ENCODE results near the gene PAQR7. TPM values are rescaled to one million over a fixed set of nuclear protein-coding genes. Genes with fewer than 3 reads are reported as not detected.

PAQR7 gene
- total RNA-seq, 1 experiment from 2014 or later, result 7.9 TPM

DNA sequence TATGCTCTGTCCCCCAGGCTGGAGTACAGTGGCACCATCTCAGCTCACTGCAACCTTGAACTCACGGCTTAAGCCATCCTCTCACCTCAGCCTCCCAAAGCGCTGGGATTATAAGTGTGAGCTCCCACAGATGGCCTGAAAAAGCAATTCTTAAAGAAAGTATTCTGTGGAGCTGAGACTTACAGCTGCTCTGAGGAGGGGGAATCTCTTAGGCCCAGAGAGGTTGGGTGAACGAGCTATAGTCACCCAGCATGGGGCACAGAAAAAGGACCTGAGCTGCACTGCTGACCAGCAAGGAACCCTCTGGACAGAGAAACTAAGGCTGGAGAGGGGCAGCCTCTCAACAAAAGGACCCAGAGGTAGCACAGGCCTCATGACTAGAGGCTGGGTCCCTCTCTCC lies 1.3 kb downstream of the PAQR7 start:
- no peak for DNase-seq (ENCODE audit: low read depth)

DNA sequence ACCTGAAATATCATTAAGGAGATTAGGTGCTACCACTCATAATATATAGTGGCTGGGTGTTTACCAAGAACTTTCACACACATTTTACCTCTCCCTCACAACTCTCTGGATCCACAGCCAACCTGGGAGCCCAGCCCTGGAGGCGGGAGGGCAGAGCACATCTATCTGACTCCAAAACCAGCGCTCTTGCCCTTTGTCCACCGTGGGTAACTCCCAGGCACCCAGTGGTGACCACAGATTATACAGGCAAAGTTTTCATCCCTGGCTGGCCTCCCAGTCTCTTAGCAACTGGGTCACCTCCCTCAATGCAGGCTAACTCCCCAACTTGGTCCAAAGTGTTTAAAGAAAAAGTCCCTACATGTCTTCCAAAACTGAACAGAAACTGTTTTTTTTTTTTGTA lies 2.4 kb downstream of the PAQR7 start:
- DNase-seq (ENCODE audit: low read depth), result no peak

DNA sequence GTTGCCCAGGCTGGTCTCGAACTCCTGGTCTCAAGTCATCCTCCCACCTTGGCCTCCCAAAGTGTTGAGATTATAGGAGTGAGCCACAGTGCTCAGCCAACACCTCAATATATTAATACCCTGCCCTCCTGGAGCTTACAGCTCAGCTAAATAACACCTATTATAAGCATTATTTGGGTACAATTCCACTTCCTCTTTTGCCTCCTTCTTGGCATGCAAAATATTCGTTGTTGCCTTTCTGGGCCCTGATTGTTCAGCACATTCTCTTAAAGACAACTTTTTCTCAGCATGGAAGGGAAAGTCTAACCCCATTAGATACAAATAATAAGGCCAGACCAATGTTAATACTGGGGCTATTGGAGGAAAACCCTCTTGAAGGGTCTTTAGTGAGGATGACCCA lies 2.8 kb downstream of the PAQR7 start:
- no peak for DNase-seq (ENCODE audit: low read depth)

DNA sequence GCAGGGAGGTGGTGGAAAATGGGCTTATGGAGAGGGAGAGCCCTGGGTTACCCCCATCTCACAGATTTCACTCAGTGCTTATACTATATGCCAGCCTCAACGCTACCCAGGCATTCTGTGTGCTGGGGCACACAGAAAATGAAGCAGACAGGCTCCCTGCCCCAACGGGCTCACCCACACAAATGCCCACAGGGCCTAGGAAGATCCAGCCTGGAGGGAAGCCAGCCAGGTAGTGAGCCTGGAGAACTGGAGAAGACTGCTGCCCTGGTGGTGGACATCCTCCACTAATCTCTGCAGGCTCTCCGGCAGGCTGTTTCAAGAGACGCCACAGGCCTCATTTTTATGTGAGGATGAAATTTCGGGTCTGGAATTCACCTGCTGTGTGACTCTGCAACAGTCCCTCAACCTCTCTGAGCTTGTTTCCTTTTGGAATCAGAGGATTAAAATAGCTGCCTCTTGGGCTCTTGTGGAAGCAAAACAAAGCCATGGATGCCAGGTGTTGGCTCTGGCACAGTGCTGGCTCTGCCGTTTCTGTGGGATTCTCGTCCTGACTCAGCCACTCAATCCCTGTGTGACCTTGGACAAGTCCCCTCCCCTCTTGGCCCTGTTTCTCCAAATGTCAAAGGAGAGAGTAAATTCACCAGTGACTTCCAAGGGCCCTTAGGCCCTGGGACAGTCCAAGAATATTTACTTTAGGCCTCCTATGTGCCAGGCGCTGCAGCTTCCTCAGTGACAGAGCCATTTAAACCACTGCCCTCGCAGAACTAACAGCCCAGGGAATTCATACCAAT lies 3.6 kb downstream of the PAQR7 start:
- DNase-seq (ENCODE audit: low read depth), result no peak

DNA sequence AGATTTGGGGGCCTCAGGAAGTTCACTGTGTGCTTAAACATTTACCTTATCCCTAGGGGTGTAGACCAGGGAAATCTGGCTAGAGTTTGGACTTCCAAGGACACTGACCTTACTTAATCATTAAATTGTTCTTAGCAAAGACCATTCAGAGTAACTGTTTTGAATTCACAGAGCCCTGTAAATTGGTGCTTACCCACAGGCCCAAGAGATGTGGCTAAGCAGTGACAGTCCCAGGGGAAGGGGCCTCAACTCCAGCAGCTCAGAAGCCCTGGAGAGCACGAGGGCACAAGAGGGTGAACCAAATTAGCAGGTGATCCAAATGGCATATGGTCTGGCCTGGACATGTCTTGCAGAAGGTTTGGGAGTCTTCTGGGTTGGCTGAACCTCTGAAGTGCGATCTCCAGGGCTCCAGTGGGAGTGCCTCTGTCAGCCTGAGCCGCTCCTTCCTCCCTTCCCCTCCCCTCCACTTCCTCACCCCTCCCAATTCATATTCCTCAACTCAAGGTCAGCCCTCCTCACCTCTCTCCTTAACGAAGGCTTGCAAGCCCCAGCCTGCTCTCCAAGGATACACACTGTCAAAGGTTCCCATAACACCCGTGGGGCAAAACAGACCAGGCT lies 4.3 kb downstream of the PAQR7 start:
- DNase-seq (ENCODE audit: low read depth), result no peak

DNA sequence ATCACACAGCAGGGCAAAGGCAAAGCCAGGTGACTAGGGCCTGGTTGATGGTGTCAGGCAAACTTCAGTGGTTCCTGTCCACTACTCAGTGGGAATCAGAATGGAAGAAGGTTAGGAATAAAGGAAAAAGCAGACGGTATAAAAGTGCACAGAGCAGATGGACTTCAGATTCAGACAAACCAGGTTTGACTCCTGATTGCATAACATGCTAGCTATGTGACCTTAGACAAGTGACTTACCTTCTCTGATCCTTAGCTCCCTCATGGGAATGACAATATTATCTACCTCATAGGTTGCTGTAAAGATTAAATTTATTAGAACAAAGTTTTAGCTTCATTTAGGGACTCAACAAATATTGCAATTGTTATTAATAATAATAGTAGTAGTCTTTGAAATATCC lies 4.9 kb downstream of the PAQR7 start:
- DNase-seq (ENCODE audit: low read depth), result no peak

DNA sequence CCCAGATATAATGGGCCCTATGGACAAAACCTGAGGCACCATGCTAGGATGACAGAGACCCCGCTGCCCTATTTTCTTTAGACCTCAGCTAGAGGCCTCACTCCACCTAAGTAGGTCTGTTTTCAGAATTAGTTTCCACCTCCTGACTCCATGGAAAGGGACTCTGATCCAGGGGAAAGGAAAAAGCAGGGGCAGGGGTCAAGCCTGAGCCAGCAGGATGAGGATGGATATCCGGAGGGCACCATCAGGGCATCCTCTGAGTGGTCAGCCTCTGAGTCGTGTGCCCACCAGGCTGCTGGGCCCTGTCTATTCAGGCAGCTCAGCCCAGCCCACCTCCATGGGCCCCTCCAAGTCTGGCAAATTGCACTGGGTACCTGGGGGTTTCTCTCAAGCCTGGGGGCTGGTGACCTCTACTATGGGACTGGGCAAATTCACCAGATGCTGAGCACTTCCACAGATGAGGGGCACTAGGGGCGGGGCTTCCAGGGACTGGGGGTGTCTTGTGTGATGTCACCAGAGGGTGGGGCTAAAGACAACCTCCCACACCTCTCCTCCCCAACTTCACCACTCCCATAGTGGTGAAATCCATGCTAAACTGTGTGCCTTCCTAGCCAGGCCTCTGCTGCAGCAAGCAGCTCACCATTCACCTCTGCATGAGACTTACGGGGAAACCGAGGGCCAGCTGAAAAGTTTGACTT lies 5.5 kb downstream of the PAQR7 start:
- DNase-seq (ENCODE audit: low read depth), result no peak

DNA sequence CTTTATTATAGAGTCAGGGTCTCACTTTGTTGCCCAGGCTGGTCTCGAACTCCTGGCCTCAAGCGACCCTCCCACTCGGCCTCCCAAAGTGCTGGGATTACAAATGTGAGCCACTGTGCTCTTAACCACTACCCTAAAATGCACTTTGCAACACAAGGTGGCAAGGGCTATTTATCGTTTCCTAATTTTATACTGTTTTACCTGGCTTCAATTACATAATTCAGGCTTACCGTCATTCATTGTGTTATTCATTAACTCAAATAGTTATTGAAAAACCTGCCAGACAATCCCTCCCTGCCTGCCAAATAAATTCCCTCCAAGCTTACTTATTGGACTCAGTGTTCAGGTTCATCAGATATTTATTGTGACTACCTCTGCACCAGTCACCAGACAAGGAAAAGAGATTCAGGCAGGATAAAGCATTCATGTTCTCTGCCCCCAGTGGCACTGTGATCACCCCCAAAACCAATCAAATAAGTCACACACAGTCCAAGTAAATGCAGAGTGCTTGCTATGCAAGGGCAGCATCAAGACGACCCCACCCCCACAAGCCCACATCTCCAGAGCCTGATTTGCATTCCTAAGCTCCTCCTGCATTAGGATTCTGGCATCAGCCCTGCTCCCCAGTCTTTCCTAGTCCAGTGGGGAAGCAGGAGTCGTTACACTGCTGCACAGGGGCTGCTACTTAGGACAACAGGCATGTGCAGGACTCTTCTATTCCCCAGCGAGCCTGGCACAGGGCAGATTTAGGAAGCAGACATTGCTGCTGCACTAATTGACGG lies 8.1 kb downstream of the PAQR7 start:
- DNase-seq (ENCODE audit: low read depth), result no peak

DNA sequence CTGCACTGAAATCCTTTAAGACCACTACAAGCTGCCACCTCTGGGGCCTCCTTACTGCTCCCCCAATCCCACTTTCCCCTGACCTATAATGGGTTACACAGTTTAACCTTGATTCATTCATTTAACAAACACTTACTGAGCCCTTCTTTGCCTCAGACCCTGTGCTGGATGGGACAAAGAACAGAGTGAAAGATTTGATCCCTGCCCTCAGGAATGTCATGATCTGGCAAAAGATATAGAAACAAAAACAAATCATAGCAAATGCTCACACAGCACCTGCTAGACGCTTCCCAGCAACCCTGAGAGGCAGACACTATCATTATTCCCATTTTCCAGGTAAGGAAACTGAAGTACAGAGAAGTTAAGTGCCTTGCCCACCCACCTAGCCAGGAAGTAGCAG lies 9.2 kb downstream of the PAQR7 start:
- DNase-seq (ENCODE audit: low read depth), result no peak

DNA sequence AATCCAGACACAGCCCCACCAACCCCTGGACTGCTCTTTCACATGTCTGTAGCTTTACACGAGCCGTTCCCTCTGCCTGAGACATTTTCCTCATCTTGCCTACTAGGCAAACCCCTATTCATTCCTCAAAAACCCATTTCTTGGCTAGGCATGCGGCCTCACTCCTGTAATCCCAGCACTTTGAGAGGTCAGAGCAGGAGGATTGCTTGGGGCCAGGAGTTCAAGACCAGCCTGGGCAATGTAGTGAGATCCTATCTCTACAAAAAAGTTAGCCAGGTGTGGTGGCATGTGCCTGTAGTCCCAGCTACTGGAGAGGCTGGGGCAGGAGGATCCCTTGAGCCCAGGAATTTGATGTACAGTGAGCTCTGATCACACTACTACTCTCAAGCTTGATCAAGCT lies 11.1 kb downstream of the PAQR7 start:
- DNase-seq (ENCODE audit: low read depth), result no peak

DNA sequence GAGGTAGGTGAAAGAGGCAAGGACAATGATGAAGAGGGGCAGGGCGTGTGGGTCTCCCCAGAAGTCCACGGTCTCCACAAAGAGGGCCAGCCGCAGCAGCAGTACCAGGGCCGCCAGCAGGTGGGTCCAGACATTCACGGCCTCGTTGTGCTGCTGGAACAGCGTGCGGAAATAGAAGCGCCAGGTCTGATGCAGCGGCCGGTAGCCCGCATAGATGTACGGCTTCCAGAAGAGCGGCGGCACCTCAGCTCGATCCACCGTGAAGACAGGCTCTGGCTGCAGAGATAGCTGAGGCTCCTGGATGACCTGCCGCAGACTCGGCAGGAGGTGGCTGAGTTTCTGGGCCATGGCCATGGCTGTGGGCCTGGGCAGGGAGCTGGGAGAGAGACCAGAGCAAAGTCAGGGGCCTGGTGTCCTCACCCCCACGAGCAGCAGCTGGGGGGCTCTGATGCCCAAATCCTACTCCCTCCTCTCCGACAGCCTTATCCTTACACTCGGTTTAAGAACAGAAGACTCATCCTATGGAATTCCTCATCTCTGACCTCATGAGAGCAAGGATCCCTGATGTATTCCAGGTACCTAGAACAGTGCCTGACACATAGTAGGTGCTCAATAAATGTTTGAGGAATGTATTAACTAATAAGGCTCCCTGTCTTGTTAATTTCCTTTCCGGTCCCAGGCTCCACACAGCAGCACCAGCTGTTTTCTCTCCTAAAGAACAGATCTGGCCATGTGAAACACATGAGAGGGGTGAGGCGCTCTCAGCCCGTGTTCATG lies 11.8 kb downstream of the PAQR7 start:
- DNase-seq (ENCODE audit: low read depth), result no peak

DNA sequence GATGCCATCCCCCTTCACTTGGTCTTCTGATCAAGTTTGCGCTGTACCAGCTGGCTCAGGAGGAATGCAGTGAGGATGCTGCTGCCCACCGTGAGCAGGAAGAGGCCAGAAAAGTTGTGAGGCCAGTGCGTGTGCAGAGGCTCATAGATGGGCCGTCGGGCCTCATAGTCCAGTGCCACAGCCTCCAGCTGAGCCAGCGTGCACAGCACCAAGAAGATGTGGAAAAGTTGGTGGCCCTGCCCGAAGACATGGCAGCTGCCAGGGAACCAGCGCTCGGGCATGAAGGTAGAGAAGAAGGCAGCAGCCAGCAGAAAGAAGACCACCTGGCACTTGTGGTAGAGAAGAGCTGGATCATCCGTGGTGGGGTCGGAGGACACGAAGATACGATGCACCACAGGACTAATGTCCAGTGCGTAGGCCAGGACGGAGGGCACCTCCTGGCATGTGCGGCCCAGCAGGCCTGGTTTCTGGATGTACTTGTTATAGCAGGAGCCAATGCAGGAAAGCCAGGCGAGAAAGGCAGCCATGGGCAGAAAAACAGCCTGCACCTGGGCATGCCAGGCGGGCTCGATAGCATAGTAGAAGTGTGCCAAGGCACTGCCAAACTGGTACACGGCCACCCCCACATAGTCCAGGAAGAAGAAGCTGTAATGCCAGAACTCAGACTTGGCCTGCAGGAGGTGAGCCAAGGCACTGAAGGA lies 12.6 kb downstream of the PAQR7 start:
- DNase-seq (ENCODE audit: low read depth), result no peak

DNA sequence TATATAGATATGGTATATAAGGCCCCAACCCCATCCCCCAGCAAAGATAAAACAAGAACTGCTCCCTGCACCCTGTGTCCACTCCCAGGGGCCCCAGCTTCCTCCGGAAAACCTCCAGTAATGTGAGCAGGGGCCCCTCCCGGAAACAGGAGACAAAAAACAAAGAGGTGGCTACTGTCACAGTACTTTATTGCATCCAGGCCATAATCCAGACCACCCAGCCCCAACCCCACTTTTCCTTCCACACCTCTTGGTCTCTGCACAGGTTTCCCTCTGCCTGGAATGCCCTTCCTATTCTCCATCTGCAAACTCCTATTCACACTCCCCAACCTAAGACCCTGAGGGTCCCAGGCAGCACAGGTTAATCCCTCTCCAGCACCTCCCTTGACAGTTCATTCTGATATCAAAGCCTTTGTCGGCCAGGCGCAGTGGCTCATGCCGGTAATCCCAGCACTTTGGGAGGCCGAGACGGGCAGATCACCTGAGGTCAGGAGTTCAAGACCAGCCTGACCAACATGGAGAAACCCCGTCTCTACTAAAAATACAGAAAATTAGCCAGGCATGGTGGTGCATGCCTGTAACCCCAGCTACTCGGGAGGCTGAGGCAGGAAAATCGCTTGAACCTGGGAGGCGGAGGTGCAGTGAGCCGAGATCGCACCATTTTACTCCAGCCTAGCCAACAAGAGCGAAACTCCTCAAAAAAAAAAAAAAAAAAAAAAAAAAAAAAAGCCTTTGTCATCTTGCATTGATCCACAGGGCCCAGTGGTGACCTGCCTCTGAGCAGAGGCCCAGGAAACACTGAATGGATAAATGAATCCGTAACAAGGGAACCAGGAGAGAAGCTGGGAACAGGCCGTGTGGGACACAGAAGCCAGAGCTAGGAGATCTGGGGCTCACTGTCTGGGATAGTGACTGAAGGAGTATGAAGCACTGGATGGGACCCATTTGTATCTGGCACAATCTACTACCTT lies 13.9 kb downstream of the PAQR7 start:
- no peak for DNase-seq (ENCODE audit: low read depth)

DNA sequence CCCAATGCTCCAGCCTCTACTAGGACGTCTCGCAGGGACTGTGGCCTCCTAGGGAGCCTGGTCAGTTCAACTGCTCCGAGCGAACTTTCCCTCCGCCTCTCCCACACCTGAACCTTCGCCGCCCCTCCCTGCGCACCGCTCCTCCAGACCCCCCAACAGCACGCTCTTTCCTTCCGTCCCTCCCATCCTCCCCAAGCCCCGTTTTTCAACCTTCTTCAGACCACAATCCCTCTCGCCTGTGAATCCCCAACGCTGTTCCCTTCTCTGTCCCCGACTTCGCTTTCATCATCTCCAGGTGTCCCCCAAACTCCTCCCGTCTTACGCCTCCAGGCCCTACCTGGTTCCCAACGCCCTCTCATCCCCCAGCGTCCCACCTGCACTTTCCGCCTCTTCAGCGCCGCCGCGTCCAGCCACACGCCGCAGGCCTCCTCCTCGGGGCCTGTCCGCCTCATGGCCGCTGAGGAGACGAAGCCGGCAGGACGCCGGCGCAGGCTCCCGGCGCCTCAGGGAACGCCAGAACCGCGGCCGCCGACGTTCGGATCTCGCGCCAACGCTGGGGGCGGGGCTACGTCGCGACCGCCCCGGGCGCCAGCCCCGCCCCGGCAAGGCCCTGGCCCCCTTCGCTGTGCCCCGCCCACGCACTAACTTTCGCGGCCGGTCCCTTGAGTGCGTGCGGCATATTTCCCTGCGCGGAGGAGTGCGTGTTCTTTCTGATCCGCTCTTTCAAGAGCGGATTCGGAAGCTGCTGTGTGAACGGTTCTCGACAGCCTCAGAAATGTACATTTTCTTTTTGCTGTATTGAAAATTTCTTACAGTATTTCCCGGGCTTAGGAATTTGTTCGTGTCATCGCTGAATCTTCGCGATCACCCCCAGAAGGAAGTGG lies 16.4 kb downstream of the PAQR7 start, which contains the start of gene AUNIP:
Gene AUNIP, minus strand, starts transcription at position 552 of the 884 bp plus-strand sequence. Its CDS starts 100 bp downstream, at position 452.
- DNase-seq (ENCODE audit: low read depth), result peak; percentile 94

DNA sequence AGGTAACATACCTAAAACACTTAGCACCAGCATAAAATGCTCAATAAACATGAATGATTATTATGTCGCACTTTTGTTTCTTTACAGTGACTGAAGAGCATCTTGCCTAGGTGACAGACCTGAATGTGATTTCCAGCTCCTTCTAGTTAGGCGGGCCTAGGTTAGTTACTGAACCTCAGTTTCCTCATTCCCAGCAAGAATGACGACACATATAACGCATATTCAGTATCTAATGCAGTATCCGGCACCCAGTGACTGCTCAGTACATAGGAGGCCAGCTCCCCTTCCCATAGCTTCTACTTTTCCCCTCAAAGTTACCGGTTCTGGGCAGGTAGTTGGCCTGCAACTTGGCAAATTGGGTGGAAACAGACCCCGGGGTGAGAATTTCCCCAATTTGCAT lies 17.0 kb downstream of the PAQR7 start:
- DNase-seq (ENCODE audit: low read depth), result no peak

DNA sequence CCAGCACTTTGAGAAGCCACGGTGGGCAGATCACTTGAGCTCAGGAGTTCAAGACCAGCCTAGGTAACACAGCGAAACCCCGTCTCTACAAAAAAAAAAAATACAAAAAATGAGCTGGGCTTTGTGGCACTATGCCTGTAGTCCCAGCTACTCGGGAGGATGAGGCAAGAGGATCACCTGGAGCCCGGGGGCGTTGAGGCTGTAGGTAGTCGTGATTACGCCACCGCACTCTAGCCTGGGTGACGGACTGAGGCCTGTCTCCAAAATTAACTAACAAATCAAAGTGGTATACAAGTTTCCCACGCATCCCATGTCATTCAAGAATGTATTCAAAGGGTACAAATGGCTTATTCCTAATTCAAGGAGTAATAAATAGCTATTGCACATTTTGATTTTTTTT lies 18.7 kb downstream of the PAQR7 start:
- no peak for DNase-seq (ENCODE audit: low read depth)

DNA sequence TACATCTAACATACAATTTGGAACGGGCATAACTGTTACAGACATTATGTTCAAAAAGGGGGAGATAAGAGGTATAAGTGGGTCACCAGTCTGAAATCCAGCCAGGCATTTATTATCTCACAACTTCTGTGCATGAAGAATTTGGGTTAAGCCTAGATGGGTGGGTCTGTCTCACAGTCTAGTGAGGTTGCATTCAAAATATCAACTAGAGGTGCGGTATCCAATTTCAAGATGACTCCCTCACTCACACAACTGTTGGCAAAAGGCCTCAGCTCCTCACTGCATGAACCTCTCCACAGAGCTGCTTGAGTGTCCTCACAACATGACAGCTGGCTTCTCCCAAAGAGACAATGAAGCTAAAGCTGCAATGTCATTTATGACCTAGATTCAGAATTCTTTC lies 21.0 kb downstream of the PAQR7 start:
- DNase-seq (ENCODE audit: low read depth), result no peak

DNA sequence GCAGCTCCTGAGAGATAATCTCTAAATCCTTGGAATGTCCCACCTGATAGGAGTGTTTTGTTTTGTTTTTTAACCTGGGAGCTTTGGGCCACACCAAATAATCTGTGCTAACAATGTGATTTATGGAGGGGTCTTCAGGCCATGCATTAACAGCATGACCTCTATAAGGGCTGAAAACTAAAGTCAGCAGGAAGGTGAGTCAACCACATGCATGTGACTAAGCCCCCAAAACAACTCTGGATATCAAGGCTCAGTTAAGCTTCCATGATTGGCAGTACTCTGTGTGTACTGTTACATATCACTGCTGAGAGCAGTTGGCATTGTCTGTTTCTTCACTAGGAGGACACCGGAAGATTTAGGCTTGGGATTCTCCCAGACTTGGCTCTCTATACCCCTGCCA lies 27.0 kb downstream of the PAQR7 start:
- DNase-seq (ENCODE audit: low read depth), result peak; percentile 32

Data from Daoy (cell line).